Retinal pigment epithelial cell (primary cell): Measurements from ENCODE around the gene TTLL1.

Experiments
- DNase-seq: peaks from one replicate; pipeline ENCODE4 v3.0.0-alpha.2; 2010; ENCODE audit warnings: low read depth
- H3K4me3 ChIP-seq: 2 replicates; pipeline ENCODE4 v1.5.1; 2011; ENCODE audit warnings: mild to moderate bottlenecking, low read length, control low read depth, moderate library complexity
- CTCF ChIP-seq: conservative IDR thresholded peaks from 2 replicates; pipeline ENCODE4 v1.5.1; 2011; ENCODE audit warnings: low read depth, low read length, control low read depth, inconsistent platforms

The TTLL1 gene

GRCh38 chr22:42994276-42994916, 94.8 kb downstream of the TTLL1 start:
- H3K4me3 ChIP-seq = no peak overlapping the region
- TF ChIP-seq CTCF = no peak
- no peak for DNase-seq

GRCh38 chr22:42993651-42994275, 95.4 kb downstream of the TTLL1 start:
- DNase-seq = no peak
- H3K4me3 ChIP-seq = no peak overlapping the region
- no peak for TF ChIP-seq CTCF

DNA sequence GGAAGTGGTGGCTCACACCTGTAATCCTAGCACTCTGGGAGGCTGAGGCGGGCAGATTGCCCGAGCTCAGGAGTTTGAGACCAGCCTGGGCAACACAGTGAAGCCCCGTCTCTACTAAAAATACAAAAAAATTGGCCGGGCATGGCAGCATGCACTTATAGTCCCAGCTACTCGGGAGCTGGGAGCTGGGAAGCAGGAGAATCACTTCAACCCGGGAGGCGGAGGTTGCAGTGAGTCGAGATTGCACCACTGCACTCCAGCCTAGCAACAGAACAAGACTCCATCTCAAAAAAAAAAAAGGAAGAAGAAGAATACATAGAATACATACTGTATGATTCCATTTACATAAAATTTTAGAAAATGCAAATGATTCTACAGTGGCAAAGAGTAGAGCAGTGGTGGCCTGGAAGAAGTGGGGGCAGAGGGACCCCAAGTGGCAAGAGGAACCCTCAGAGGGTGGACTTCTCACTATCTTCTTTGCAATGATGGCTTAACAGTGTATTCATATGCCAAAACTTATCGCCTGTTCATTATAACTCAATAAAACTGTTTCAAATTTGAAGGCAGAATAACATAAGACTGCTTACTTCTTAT, 96.2 kb downstream of the TTLL1 start:
- no peak for TF ChIP-seq CTCF
- H3K4me3 ChIP-seq = no peak overlapping the region
- no peak for DNase-seq

DNA sequence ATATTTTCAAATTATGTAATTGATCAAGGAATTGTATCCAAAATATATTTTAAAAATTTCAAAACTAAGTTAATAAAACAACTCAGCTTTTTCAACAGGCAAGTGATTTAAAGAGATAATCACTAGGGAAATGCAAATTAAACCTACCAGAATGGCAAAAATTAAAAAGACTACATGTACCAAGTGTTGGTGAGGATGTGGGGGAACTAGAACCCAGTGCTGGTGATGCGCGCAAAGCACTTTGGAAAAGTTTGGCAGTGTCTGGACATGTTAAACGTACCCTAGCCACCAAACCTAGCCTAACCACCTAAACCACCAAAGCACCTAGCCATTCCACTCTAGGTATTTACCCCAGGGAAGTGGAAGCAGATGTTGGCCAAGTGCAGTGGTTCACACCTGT, 97.1 kb downstream of the TTLL1 start:
- DNase-seq = no peak
- H3K4me3 ChIP-seq = no peak overlapping the region
- no peak for TF ChIP-seq CTCF

- TF ChIP-seq CTCF = no peak
- peak; percentile 65 for DNase-seq
These were observed 98.1 kb downstream of the TTLL1 start for GRCh38 chr22:42991010-42991651.

GRCh38 chr22:42990131-42990838, 98.9 kb downstream of the TTLL1 start:
- H3K4me3 ChIP-seq = no peak overlapping the region
- peak; percentile 54 for DNase-seq

More at GRCh38 chr22:42991010-42991651, 98.1 kb downstream of the TTLL1 start:
- H3K4me3 ChIP-seq = no peak overlapping the region

More at GRCh38 chr22:42990131-42990838, 98.9 kb downstream of the TTLL1 start:
- TF ChIP-seq CTCF = peak; percentile 57
